Endothelial cell (in vitro differentiated cells): Measurements from ENCODE around the gene PATL2. TPM values are rescaled to one million over a fixed set of nuclear protein-coding genes. Genes with fewer than 3 reads are reported as not detected.
A peak's percentile ranks its signal among the peaks of the same experiment; 100 is the strongest.

Experiments used
- DNase-seq: peaks from one replicate; pipeline ENCODE4 v3.0.0; 2021; ENCODE audit warnings: low spot score
- H3K27ac Mint-ChIP-seq: one replicate; pipeline ENCODE4 v1.8.0; 2021; ENCODE audit warnings: mixed read lengths, inconsistent platforms; ENCODE audit not compliant: unreplicated experiment
- H3K27me3 Mint-ChIP-seq: one replicate; pipeline ENCODE4 v1.8.0; 2021; ENCODE audit warnings: mild to moderate bottlenecking, moderate library complexity, mixed read lengths, inconsistent platforms; ENCODE audit not compliant: unreplicated experiment
- H3K36me3 Mint-ChIP-seq: one replicate; pipeline ENCODE4 v1.8.0; 2021; ENCODE audit warnings: mild to moderate bottlenecking, low read depth, mixed read lengths, inconsistent platforms; ENCODE audit not compliant: unreplicated experiment
- H3K4me1 Mint-ChIP-seq: one replicate; pipeline ENCODE4 v1.8.0; 2021; ENCODE audit warnings: mild to moderate bottlenecking, mixed read lengths, inconsistent platforms; ENCODE audit not compliant: unreplicated experiment
- H3K4me3 Mint-ChIP-seq: one replicate; pipeline ENCODE4 v1.8.0; 2021; ENCODE audit warnings: mild to moderate bottlenecking, mixed read lengths, inconsistent platforms; ENCODE audit not compliant: unreplicated experiment
- H3K9me3 Mint-ChIP-seq: one replicate; pipeline ENCODE4 v1.8.0; 2021; ENCODE audit warnings: mixed read lengths, inconsistent platforms; ENCODE audit not compliant: unreplicated experiment
- total RNA-seq: library from RNA; stranded (reverse); fragmentation: NEBNext Ultra II Directional; extraction: Animal tissue kit (Norgen Biotek cat#: 25700); gene quantifications from one replicate; pipeline ENCODE4 v1.2.1, GENCODE V29; 2021; ENCODE audit not compliant: unreplicated experiment
- TF ChIP-seq, protein P1 (sequence below): fragments of 200-600 bp; sonication (generic); IDR thresholded peaks from one replicate; pipeline ENCODE4 v1.5.0; 2021; ENCODE audit warnings: antibody characterized with exemption; ENCODE audit not compliant: unreplicated experiment

PATL2 gene
- total RNA-seq, 1 donor from 2014 or later, result 0.69 TPM

DNA sequence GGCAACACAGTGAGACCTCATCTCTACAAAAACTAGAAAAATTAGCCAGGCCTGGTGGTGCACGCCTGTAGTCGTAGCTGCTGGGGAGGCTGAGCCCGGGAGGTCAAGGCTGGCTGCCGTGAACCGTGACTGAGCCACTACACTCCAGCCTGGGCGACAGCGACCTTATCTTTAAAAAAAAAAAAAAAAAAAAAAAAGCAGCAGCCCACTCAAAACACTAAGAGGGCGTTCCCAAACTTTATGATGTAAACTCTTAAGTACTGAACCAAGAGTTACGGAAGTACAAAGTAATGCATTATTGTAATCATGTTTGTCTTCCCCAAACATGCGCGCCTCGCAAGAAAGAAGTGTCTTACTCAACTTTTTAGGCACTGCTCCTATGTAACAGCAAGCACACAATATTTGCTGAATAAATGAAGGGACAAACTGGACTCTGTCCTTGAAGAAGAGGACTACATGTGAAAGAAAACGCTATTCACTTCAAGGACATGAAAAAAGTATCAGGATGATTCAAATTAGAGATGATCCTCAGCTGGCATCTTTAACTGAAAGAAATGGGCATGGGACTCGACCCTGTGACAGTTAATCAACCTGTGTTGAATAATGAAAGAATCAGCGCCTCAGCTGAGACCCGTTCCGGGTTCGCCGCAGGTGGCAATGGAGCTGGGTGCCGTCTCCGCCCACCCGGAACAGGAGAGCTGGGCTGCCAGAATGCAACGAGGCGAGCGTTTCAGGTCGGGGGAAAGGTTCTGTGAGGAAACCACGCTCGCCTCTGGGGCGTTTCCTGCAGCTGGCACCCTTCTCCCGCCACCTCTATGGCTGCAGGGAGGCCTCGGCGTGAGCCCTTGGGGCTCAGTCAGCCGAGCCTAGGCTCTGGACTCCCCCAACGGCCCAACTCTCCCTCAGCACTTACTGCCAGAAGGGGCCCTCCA lies 48.4 kb downstream of the PATL2 start:
- TF ChIP-seq, protein P1, sequence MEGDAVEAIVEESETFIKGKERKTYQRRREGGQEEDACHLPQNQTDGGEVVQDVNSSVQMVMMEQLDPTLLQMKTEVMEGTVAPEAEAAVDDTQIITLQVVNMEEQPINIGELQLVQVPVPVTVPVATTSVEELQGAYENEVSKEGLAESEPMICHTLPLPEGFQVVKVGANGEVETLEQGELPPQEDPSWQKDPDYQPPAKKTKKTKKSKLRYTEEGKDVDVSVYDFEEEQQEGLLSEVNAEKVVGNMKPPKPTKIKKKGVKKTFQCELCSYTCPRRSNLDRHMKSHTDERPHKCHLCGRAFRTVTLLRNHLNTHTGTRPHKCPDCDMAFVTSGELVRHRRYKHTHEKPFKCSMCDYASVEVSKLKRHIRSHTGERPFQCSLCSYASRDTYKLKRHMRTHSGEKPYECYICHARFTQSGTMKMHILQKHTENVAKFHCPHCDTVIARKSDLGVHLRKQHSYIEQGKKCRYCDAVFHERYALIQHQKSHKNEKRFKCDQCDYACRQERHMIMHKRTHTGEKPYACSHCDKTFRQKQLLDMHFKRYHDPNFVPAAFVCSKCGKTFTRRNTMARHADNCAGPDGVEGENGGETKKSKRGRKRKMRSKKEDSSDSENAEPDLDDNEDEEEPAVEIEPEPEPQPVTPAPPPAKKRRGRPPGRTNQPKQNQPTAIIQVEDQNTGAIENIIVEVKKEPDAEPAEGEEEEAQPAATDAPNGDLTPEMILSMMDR, result no peak
- Mint-ChIP-seq H3K4me1 (peaks cover 4% of the 10 kb centered on the region), H3K9me3 (no peaks in the 10 kb centered on the region), H3K36me3 (peaks cover 6% of the 10 kb centered on the region), H3K4me3 (peak overlapping the region; percentile 97), H3K27ac (peak overlapping the region; percentile 95), H3K27me3 (peaks cover 3% of the 10 kb centered on the region)
- DNase-seq, result peak; percentile 61

DNA sequence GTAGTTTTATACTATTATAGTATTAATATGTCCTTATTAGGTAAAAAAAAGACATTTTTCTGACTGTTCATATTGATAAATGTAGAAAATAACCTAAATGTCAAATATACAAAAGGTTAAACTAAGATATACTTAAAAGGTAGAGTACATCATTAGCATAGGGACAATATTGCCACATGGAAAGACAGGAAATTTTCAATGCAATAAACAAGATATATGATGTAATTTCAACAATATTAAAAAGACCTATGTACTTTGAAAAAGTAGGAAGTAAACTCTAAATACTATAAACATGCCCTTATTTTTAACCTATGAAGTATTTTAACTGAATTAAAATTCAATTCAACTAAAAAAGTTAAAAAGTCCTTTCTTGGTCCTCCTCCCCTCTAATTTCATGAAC lies 49.5 kb downstream of the PATL2 start:
- Mint-ChIP-seq H3K27ac (no peak overlapping the region), H3K4me3 (no peak overlapping the region), H3K27me3 (peaks cover 3% of the 10 kb centered on the region), H3K4me1 (peaks cover 4% of the 10 kb centered on the region), H3K36me3 (peaks cover 11% of the 10 kb centered on the region), H3K9me3 (no peaks in the 10 kb centered on the region)
- DNase-seq, result no peak
- TF ChIP-seq, protein P1, result no peak

DNA sequence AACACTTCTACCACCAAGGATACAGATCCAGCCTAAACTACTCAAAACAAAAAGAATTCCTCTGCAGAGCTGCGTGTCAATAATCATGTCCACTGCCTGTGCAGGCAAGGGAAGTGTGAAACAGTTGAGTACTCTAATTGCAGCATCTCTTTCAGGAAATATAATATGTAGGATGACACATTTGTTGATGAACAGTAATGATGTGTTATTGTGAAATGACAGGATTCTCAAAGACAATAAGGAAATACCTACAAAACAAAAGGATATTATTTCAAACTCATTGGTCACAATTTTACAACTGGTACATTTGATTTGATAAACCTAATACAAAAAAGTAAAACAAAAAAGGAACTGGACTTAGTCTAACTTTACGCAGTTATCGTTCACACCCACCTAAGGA lies 52.1 kb downstream of the PATL2 start:
- TF ChIP-seq, protein P1, result no peak
- H3K4me3 Mint-ChIP-seq, result no peak overlapping the region
- DNase-seq, result no peak
- H3K9me3 Mint-ChIP-seq, result no peaks in the 10 kb centered on the region
- no peaks in the 10 kb centered on the region for H3K27me3 Mint-ChIP-seq
- peaks cover 16% of the 10 kb centered on the region for H3K36me3 Mint-ChIP-seq
- H3K4me1 Mint-ChIP-seq, result peaks cover 4% of the 10 kb centered on the region
- H3K27ac Mint-ChIP-seq, result no peak overlapping the region

DNA sequence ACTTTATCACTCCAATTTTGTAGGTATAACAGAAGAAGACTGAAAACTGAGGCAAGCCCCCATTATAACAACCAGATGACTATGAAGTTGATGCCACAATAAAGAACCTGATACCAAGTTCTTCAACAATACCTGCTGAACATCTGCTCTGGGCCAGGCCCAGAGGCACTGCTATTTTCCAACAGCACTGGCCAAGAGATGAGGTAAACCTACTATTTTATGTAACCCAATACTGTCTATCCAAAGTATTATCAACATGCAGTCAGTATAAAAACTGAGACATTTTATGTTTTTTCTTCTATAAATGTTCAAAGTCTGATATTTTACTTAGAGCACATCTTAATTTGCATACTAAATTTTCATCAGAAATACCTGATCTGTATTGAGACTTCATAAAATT lies 53.7 kb downstream of the PATL2 start:
- TF ChIP-seq, protein P1, result no peak

DNA sequence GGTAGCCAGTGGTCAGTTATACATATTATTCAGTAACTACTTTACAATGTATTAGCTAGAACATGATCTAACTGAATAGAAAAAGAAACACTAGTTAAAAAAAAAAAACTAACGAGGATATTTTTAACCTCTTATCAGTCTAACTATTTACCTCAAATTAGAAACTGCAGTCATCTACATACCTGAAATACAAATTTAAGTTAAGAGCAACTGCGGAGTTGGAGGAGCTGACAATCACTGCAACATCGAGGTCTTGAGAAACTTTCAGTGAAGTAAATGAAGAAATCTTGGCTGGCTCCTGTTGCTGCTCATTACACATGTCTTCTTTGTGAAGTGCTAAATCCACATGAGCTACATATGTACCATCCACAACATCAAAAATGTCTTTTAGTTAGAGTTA lies 54.2 kb downstream of the PATL2 start:
- Mint-ChIP-seq H3K27ac (no peak overlapping the region), H3K4me3 (no peak overlapping the region), H3K9me3 (no peaks in the 10 kb centered on the region), H3K36me3 (peaks cover 23% of the 10 kb centered on the region), H3K27me3 (no peaks in the 10 kb centered on the region), H3K4me1 (no peaks in the 10 kb centered on the region)
- DNase-seq, result no peak
- TF ChIP-seq, protein P1, result no peak

More for the DNA sequence above, 53.7 kb downstream of the PATL2 start:
- Mint-ChIP-seq H3K36me3 (peaks cover 23% of the 10 kb centered on the region), H3K4me3 (no peak overlapping the region), H3K4me1 (no peaks in the 10 kb centered on the region), H3K27me3 (no peaks in the 10 kb centered on the region), H3K9me3 (no peaks in the 10 kb centered on the region), H3K27ac (no peak overlapping the region)
- no peak for DNase-seq
